CD4-positive, alpha-beta T cell treated with Interferon gamma for 1 hour (primary cell): ENCODE measurements around the gene NECAP2.
A peak's percentile ranks its signal among the peaks of the same experiment; 100 is the strongest.
"Not testable (repeated sequence)": the region's sequence is repeated elsewhere in the genome, so short reads cannot be mapped to it uniquely, and the experiment has no call there.

Experiments
- DNase-seq: peaks from one replicate; pipeline ENCODE4 v3.0.0-alpha.2; 2020

Gene NECAP2

DNA sequence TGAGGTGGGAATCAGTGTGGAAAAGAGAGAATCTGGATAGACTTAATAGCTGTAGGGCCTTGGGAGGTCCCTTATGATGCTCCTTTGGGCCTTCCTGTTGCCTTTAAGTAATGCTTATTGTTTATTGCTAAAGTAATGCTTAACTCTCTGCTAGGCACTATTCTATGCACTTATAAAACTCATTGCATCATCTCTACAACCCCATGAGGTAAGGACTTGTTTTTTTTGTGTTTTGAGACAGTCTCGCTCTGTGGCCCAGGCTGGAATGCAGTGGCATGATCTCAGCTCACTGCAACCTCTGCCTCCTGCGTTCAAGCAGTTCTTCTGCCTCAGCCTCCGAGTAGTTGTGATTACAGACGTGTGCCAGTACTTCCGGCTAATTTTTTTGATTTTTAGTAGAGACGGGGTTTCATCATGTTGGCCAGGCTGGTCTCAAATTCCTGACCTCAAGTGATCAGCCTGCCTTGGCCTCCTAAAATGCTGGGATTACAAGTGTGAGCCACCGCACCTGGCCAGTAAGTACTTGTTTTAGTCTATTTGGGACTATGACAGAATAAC is 22.3 kb downstream of the NECAP2 start:
- DNase-seq: no peak

DNA sequence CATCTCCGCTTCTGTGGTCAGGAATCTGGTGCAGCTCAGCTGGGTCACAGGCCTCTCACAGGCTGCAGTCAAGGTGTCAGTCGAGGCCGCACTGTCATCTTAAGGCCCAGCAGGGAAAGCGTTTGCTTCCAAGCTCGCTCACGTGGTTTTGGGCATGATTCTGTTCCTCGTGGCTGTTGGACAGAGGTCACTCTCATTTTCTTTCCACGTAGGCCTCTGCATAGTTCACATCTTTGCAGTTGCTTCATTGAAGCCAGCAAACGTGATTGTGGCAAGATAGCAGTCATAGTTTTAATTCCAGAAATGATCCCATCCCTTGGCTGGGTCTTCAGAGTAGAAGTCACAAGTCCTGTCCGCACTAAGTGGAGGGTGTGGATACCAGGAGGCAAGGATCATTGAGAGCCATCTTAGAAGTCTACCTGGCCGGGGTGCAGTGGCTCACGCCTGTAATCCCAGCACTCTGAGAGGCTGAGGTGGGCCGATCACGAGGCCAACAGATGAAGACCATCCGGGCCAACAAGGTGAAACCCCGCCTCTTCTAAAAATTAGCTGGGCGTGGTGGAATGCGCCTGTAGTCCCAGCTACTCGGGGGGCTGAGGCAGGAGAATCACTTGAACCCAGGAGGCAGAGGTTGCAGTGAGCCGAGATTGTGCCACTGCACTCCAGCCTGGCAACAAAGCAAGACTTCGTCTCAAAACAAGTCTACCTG is 24.5 kb downstream of the NECAP2 start:
- DNase-seq: no peak

DNA sequence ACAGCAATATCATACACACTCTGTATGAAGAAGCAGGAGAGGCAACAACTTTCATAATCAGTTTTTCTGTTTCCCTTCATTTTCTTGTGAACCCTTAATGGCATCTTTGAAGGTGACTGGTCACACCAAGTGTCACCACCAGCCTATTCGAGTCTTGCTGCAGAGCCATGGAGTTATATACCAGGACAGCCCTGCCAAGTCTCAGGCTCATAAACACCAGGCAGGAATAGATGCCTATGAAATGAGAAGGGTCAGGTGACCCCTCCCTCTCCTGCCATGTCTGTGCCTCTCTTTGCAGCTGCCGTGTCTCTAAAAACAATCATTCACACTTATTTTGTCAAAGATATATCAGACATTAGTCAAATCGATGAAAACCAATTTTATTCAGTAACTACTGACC is 28.0 kb downstream of the NECAP2 start:
- no peak for DNase-seq

DNA sequence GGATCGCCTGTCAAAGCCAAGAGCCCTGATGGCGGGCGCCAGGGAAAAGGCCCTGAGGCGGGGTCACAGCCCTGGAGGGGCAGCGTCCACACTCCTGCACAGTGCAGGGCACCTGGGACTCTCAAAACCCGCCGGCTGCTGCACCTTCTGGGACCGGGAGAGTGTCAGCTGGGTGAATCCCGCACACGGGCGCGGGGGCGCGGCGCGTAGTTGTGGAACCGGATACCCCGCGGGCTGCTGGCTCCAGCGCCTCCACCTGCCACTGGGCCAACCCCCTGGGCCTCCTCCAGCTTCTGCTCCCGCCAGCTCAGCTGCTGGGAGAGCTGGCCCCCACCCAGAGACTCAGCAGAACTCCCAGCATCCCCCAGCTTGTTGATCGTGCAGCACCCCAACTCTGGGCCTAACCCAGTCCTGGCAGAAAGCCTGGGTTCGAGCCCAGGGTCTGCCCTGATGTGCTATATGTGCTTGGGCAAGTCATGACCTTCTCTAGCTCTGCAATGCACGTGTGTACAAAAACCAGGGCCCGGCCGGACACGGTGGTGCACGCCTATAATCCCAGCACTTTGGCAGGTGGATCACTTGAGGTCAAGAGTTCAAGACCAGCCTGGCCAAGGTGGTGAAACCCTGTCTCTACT is 33.8 kb downstream of the NECAP2 start:
- no peak for DNase-seq

DNA sequence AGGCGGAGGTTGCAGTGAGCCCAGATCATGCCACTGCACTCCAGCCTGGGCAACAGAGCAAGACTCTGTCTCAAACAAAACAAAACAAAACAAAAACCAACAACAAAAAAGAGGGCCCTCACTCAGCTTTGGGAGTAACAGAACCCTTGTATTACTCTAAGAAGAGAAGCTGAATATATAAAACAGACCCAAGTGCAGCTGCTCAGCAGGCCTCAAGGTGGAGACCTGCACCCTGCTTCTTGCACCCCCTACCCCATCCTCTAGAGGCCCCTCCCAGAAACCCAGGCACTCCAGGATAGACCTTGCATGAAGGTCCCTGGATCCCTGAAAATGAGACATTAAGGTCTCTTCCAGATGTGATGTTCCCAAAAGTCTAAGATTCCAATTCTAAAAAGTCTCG is 34.4 kb downstream of the NECAP2 start:
- DNase-seq: not testable (repeated sequence)

DNA sequence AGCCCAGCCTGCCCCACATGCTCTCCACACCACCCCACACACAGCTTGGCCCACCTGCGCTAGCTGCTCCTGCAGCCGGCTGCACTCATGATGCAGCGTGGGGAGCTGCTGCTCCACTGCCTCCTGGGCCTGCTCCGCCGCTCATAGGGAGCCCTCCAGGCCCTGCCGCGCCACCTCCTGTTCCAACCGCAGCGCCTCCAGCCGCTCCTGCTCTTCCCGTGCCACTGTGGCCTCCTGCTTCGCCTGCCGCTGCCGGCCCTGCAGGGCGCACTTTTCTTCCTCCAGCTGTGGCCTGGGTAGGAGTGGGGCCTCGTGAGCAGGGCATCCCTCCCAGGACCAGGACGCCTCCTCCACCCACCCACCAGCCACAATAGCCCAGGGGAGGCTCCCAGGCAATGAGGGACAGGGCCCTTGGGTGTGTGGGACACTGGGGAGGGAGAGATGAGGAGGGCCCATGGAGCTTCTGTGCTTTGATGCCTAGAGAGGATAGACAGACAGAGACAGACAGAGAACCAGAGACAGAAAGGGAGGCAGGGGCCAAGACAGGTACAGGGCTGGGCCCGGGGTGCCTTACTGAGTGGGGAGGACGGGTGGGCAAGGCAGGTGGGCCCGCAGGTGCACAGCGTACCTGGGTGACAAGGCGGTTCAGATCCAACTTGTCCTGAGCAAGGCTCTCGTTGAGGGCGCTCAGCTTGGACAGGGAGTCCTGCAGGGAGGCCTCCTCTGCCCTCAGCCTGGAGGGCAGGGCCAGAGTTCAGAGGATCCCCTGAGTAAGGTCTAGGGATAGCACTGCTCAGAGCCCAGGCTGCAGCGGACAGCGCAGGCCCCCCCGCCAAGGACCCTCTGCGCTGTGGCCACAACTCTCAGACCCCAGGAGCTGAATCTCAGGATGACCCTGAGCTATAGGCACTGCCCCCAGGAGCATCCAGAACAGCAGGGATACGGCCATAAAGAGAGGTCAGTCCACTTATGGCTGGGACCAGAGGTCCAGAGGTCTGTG is 35.5 kb downstream of the NECAP2 start:
- not testable (repeated sequence) for DNase-seq

DNA sequence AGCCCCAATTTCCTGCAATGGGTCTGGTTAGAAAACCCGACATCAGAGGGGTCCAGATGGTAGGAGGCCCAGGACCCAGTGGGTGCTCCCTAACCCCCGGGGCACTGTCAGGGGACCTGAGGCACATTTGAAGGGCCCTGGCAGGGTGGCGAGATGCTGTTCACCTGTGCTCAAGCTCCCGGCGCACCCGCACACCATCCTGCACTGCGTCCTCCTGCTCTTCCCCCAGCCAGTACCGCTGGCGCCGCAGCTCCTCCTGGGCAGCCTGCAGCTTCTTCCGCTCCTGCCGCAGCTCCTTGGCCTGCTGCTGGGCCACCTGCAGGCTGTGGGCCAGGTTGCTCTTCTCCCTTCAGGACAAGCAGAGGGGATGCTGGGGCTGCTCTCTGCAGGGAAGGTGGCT is 37.6 kb downstream of the NECAP2 start:
- DNase-seq: no peak

DNA sequence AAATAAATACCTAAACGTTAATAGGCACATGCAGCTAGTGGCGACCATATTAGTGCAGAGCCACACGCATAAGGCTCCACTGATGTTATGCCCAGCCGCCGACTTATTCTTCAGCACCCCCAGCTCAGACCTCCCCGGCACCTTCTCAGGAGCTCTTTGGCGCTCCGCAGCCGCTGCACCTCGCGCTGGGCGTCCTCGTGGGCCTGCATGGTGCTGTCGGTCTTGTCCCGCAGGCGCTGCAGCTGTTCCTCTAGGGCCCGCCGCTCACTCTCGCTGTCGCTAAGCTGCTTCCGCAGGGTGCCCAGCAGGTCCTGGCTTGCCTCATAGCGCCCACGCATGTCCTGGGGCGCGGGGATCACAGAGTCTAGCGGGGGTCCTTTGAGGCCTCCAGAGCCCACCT is 42.6 kb downstream of the NECAP2 start:
- DNase-seq: not testable (repeated sequence)

DNA sequence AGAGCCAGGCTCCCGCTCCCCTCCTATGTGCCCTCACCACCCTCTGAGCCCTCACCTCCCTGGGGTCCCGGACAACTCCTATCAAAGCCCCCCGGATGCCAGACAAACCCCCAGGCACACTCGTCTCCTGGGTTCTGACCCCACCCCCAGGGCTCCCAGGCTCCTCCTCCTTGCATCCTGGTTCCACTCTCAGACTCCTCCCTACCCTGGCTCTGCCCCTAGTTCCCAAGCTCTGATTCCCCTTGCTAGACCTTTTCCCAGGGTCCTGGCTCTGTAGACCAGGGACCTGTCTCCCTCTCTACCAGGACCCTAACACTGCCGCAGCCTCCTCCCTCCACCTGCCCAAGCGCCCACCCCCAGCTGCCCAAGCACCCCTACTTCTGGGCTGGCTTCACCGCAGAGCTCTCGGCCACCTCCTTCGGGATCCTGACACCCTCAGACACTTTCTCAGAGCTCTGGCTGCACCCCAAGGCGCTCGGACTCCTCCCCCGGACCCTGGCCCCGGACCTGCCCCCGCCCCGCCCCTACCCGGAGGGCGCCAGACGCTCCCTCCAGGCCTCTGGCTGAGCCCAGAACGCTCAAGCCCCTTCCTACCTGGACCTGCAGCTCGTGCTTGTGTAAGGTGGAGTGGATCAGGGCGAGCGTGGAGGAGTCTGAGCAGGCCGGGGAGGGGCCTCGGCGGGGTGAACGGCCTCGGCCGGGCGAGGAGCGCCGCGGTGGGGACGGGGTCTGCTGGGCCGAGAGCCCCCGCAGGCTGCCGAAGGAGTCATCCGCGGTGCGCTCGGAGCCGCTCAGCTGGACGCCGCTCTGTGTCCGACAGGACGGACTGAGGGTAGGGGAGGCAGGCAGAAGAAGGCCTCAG is 43.3 kb downstream of the NECAP2 start:
- not testable (repeated sequence) for DNase-seq

DNA sequence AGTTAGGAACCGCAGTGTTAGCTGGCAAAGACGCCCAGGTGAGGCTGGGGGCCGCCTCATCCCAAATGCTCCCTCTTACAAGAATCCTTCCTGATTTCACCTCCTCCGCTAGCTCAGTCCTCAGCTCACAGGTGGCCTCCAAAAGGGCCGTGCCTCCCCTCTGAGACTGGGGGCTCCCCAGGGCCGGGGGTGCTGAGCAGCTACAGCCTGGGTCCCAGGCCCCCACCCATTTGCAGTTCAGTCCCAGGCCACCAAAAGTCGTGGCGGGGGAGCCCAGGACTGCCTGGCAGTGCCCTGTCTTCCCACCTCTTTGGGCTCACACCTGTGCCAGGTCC is 43.9 kb downstream of the NECAP2 start:
- no peak for DNase-seq

DNA sequence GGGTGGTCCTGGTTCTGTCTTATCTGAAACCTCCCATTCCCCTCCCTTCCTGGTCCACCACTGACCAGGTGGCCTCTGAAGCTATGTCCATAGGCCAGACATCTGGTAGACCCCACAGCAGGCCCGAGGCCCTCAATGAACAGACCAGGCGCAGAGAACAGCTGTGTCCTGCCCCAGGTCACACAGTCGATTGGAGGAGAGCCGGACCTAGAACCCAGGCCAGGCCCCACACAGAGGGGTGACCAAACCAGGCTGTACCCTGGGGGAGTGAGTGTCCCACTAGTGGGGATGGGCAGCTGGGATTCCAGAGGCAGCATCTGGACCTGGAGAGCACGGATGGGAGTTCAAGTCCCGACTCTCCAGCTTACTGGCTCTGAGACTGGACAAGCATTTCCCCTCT is 44.4 kb downstream of the NECAP2 start:
- no peak for DNase-seq

DNA sequence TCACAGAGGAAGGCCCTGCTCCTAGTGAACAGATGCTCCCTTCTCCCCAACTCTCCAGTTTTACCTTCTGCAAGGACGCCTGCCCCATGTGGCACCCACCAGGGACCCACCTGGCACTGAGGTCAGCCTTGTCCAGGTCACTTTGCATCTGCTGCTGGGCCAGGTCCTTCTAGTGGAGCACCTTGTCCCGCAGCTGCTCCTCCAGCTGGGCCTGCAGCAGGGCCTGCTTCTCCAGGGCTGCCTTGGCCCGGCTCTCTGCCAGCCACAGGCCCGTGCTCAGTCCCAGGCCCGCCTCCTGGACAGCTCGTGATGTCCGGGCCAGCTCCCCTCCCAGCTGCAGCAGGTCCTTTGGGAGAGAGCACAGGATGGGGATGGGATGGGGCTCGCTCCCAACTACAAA is 45.8 kb downstream of the NECAP2 start:
- not testable (repeated sequence) for DNase-seq

DNA sequence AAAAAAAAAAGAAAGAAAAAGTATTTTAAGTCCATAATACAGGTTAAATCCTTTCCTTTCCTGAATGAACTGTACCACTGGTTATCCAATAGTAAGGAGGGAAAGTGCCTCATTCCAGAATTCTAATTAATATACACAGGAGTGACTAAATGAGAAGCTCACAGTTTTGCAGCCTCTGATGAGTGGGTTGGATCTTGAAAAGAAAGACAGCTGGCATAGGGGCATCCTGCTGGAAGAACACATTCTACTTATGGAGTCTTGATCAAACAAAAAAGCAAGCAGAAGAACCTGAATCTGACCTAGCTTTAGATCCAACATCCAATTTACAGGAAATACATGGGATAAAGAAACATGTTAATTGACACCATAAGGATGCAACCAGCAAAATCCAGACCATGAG is 46.5 kb downstream of the NECAP2 start:
- DNase-seq: not testable (repeated sequence)

DNA sequence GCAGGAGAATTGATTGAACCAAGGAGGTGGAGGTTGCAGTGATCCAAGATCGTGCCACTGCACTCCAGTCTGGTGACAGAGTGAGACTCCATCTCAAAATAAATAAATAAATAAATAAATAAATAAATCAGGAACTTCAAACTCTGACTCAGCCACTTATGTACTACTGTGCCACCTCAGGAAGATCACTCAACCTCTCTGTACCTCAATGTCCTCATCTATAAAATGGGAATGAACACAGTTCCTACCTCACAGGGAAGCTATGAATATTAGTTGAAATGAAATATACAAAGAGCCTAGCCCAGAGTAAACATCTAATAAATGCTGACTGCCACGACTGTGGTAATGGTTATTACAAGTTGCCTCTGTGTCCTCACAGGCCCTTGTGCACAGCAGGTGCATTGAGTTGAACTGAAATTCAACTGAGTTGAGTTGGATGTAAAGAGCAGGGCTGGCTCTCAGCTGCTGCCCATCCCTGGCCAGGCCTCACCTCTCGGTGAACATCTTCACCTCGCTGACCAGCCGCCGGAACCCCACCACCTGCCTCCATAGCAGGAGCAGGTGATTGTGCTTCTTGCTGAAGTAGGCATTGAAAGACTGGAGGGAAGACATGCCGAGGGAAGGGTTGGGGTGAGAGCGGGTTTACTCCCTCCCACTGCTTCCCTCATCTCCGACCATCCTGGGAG is 48.8 kb downstream of the NECAP2 start:
- not testable (repeated sequence) for DNase-seq

DNA sequence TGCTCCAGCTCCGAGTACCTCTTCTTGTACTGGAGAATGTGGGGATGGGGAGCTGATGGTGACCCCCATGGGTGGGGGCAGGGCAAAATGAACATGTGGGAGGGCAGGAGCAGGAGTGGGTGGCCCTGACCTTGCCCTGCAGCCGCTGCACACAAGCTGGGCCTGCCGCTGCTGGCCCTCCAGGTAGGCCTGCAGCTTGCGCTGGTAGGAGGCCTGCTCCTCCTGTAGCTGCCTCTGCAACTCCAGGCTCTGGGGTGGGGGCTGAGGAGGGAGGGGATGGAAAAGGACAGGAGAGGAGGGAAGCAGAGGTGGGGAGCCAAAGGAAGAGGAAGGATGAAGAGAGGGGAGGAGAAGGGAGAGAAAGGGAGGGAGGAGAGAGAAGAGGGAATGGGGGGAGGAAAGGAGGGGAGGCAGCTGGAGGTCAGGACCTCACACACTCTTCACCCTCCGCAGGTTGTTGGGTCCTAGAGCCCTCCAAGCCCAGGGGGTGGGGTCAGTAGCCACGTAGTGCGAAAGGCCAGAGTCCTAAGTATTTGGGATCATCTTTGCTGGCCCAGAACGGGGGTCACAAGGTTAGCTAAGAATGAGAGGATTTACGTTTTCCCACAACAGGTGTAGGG is 50.6 kb downstream of the NECAP2 start:
- DNase-seq: no peak

DNA sequence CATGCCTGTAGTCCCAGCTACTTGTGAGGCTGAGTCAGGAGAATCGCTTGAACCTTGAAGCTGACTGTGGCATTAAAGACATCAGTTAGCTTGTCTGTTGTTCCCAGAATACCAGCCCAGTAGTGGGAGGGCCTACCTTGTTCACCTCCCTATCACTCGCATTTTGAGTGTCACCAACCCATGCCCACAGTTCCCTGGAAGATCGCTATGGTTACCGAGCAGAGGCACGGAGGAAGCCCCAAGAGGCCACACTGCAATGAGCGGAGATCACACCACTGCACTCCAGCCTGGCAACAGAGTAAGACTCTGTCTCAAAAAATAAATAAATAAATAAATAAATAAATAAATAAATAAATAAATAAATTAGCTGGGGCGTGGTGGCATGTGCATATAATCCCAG is 52.4 kb downstream of the NECAP2 start:
- not testable (repeated sequence) for DNase-seq

DNA sequence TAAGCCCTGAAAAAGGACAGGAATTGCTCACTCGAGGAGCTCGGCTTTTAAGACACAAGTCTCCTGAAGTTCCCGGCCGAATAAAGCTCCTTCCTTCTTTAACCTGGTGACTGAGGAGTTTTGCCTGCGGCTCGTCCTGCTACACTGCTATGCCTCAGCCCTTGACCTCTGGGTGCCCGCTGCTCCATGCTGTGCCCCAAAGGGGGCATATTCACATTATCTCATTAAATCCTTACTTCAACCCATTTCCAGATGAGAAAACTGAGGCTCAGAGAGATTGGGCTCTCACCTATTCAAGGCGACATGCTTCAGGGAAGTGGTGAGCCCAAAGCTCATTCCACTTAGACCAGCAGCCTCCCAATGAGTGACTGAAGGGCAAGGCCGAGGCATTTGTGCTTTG is 53.2 kb downstream of the NECAP2 start:
- DNase-seq: not testable (repeated sequence)

DNA sequence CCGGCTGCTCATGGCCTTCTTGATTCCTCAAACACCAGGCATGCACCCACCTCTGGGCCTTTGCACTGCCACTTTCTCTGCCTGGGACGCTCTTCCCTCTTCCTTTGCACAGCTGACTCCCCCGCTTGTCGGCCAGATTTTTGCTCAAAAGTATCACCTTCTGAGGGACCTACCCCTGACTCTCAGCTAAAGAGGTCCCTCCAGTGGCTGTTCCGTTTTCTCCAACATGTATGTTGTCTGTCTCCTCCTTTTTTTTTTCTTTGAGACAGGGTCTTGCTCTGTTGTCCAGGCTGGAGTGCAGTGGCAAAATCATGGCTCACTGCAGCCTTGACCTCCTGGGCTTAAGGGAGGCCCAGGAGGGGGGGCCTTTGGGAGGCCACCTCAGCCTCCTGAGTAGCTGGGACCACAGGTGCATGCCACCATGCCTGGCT is 57.0 kb downstream of the NECAP2 start:
- not testable (repeated sequence) for DNase-seq

DNA sequence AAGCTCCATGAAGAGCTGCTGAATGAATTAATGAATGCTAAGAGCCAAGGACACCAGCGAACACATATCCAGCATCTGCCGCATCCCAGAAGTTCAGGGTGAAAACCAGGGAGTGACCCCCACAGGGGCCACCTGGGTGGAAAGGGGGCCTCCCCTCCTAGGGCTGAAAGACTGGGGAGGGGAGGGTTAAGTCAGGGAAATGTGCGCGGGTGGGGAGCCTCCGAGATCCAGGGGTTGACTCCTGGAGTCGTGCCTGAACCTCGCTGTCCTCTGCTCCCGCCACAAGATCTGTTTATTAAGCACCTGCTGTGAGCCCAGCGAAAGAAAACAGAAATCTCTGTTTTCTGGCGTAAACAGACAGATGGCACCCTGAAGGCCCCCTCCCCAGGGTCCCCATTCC is 57.5 kb downstream of the NECAP2 start:
- not testable (repeated sequence) for DNase-seq

DNA sequence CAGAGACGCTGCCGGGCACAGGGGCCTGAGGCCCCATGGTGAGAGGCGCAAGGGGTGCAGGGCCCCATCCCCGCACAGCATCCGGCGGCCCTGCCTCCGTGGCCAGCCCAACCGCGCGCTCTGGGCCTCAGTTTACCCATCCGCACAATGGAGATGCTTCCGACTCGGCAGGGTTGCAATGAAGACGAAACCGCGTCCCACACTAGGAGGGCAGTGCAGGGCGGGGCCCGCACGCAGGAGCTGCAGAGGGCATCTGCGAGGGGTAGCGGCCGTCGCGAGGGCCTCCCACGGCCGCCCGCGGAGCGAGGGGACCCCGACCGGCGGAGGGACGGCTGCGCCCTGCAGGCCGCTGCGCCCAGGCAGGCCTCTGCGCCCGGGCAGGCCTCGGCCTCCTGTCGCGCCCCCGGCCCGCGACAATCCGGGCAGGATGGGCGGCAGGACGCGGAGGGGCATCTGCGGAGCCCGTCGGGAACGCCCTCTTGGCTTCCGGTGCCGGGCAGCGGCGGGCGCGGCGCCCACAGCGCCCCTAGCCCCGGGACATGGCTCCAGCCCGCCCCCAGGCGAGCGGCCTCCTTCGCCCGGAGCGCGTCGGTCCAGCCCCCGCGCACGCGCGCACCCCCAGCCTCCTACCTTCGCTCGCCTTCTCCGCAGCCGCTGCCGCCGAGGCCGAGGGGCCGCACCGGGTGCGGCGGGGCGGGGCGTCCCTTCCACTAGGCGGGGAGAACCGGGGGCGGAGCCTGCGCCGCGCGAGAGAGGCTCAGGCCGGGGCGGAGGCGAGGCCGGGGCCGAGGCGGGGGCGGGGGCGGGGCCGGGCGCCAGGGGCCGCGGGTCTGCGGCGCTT is 58.3 kb downstream of the NECAP2 start:
- DNase-seq: peak; percentile 86
